Vagina (tissue), 2 donors: ENCODE data around the gene GRM7. TPM values are rescaled to one million over a fixed set of nuclear protein-coding genes. Genes with fewer than 3 reads are reported as not detected.

Experiments used
- DNase-seq, 2 donors: peaks; one replicate each; pipeline ENCODE4 v3.0.0-alpha.2; 2017; ENCODE audit errors: extremely low spot score in 2 of 2
- H3K27ac ChIP-seq: fragments of 200-600 bp; sonication (generic); one replicate; pipeline ENCODE4 v1.5.1; 2019
- H3K27me3 ChIP-seq: fragments of 200-600 bp; sonication (generic); one replicate; pipeline ENCODE4 v1.5.1; 2019
- H3K36me3 ChIP-seq, 2 donors: fragments of 200-600 bp; sonication (generic); one replicate each; pipeline ENCODE4 v1.5.1; 2017 to 2019
- H3K4me1 ChIP-seq: fragments of 200-600 bp; sonication (generic); one replicate; pipeline ENCODE4 v1.5.1; 2019
- H3K4me3 ChIP-seq, 2 donors: fragments of 200-600 bp; sonication (generic); 1 replicate in 1 of 2; 2 replicates in 1 of 2; pipeline ENCODE4 v1.5.1; 2016 to 2019
- H3K9me3 ChIP-seq: fragments of 200-600 bp; sonication (generic); one replicate; pipeline ENCODE4 v1.5.1; 2019
- CTCF ChIP-seq, 3 experiments: fragments of 450-650 bp in 2 of 3; fragments of 200-600 bp in 1 of 3; sonication (generic) in 1 of 3; IDR thresholded peaks; one replicate each; pipeline ENCODE4 v1.5.1; 2017 to 2019; ENCODE audit warnings: antibody characterized with exemption in 3 of 3, mild to moderate bottlenecking in 2 of 3, moderate library complexity in 2 of 3
- POLR2A ChIP-seq, 2 donors: fragments of 450-650 bp; IDR thresholded peaks; one replicate each; pipeline ENCODE4 v1.6.1; 2017; ENCODE audit warnings: antibody characterized with exemption in 2 of 2, mild to moderate bottlenecking in 2 of 2, moderate library complexity in 2 of 2
- POLR2AphosphoS5 ChIP-seq, 2 donors: sonication (generic); formaldehyde crosslinking; IDR thresholded peaks; one replicate each; pipeline ENCODE4 v1.9.0; 2017; ENCODE audit warnings: antibody characterized with exemption in 2 of 2, mild to moderate bottlenecking in 2 of 2, low read depth in 1 of 2; ENCODE audit not compliant: insufficient read depth in 1 of 2
- intact Hi-C: fragments of 100-400 bp; cut with DNase I; formaldehyde crosslinking; loops from one replicate; pipeline ENCODE4 v1.15.1; 2023
- total RNA-seq: library from RNA; depleted of rRNA; stranded (reverse); fragments of >200 nt; gene quantifications from one replicate; pipeline ENCODE4 v1.2.3, GENCODE V29; 2016

GRM7 gene
- total RNA-seq, 1 donor from 2014 or later, result 2.0 TPM

- Histone ChIP-seq H3K4me1 (no peaks in the 10 kb centered on the region), H3K27me3 (no peaks in the 10 kb centered on the region), H3K4me3 (no peak overlapping the region), H3K36me3 (no peaks in the 10 kb centered on the region), H3K9me3 (no peaks in the 10 kb centered on the region), H3K27ac (no peak overlapping the region)
- intact Hi-C loops, result no loop called here
- no peak for TF ChIP-seq POLR2A (IDR thresholded peaks at IDR 0.05)
- no peak for TF ChIP-seq CTCF (IDR thresholded peaks at IDR 0.05)
- no peak for TF ChIP-seq POLR2AphosphoS5 (IDR thresholded peaks at IDR 0.05; ENCODE audit: insufficient read depth in 1 of 2, low read depth in 1 of 2)
- DNase-seq, result no peak
Measured at GRCh38 chr3:7737263-7737662, 876.3 kb downstream of the GRM7 start.

DNA sequence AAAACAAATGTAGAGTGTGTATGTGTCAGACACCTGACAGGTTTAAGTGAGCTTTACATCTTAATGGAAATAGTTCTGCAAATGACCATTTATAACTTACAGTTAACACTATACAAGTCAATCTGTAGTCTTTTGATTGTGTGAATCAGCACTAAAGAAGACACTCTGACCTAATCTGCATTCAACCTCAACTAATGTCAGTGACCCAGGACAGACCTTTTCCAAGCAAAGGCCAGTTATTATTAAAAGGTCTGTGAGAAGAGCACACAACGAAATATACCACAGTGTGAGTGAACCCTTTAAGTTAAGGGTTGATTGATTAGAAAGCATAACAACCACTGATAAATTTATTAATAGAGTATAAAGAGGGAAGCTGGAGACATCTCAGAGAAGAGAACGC, 878.8 kb downstream of the GRM7 start:
- H3K27ac ChIP-seq, result no peak overlapping the region
- TF ChIP-seq CTCF (IDR thresholded peaks at IDR 0.05), result no peak
- TF ChIP-seq POLR2AphosphoS5 (IDR thresholded peaks at IDR 0.05; ENCODE audit: insufficient read depth in 1 of 2, low read depth in 1 of 2), result no peak
- TF ChIP-seq POLR2A (IDR thresholded peaks at IDR 0.05), result no peak

GRCh38 chr3:7740458-7740857, 879.5 kb downstream of the GRM7 start:
- Histone ChIP-seq H3K27me3 (no peaks in the 10 kb centered on the region), H3K9me3 (no peaks in the 10 kb centered on the region), H3K4me1 (no peaks in the 10 kb centered on the region), H3K27ac (no peak overlapping the region), H3K36me3 (no peaks in the 10 kb centered on the region), H3K4me3 (no peak overlapping the region)
- TF ChIP-seq POLR2AphosphoS5 (IDR thresholded peaks at IDR 0.05; ENCODE audit: insufficient read depth in 1 of 2, low read depth in 1 of 2) (no peak), POLR2A (IDR thresholded peaks at IDR 0.05) (no peak), CTCF (IDR thresholded peaks at IDR 0.05) (no peak)
- intact Hi-C loops, result no loop called here
- DNase-seq, result no peak

More for the DNA sequence above, 878.8 kb downstream of the GRM7 start:
- H3K36me3 ChIP-seq, result no peaks in the 10 kb centered on the region
- H3K4me1 ChIP-seq, result no peaks in the 10 kb centered on the region
- H3K27me3 ChIP-seq, result no peaks in the 10 kb centered on the region
- H3K4me3 ChIP-seq, result no peak overlapping the region
- intact Hi-C loops, result no loop called here
- H3K9me3 ChIP-seq, result no peaks in the 10 kb centered on the region
- DNase-seq, result no peak

- intact Hi-C loops, result no loop called here
- Histone ChIP-seq H3K4me1 (no peaks in the 10 kb centered on the region), H3K4me3 (no peak overlapping the region), H3K27me3 (no peaks in the 10 kb centered on the region), H3K9me3 (no peaks in the 10 kb centered on the region), H3K36me3 (no peaks in the 10 kb centered on the region), H3K27ac (no peak overlapping the region)
- TF ChIP-seq CTCF (IDR thresholded peaks at IDR 0.05), result no peak
- no peak for TF ChIP-seq POLR2A (IDR thresholded peaks at IDR 0.05)
- DNase-seq, result no peak
Measured at GRCh38 chr3:7744850-7745249, 883.9 kb downstream of the GRM7 start.

DNA sequence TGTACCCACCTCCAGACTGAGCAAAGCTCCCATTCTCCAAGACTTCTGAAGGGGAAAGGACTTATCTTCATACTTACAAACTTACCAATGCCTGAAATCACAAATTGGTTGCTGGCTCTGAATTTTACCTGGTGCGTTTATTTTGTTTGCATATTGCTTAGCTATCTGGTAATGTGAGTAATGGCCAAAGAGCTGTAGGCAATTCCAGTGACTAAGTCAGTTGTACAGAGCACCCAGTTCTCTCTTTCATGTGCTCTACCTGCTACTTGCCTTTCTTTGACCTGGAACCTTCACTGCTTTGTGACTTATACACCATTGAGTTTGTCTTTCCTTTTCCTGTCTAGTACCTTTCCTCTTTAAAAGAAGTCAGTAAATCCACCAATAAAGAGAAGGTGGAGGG, 884.8 kb downstream of the GRM7 start:
- DNase-seq, result no peak
- Histone ChIP-seq H3K4me1 (no peaks in the 10 kb centered on the region), H3K9me3 (no peaks in the 10 kb centered on the region), H3K27ac (no peak overlapping the region), H3K36me3 (no peaks in the 10 kb centered on the region), H3K27me3 (no peaks in the 10 kb centered on the region), H3K4me3 (no peak overlapping the region)
- no peak for TF ChIP-seq POLR2AphosphoS5 (IDR thresholded peaks at IDR 0.05; ENCODE audit: insufficient read depth in 1 of 2, low read depth in 1 of 2)
- TF ChIP-seq POLR2A (IDR thresholded peaks at IDR 0.05), result no peak
- no peak for TF ChIP-seq CTCF (IDR thresholded peaks at IDR 0.05)
- intact Hi-C loops, result no loop called here
